Measurements from ENCODE around the gene RGS1.

RGS1 gene

GRCh38 chr1:192554904-192555303 is 20.7 kb upstream of the RGS1 start:
- DNase-seq (ENCODE audit: low read depth) = no peak

DNA sequence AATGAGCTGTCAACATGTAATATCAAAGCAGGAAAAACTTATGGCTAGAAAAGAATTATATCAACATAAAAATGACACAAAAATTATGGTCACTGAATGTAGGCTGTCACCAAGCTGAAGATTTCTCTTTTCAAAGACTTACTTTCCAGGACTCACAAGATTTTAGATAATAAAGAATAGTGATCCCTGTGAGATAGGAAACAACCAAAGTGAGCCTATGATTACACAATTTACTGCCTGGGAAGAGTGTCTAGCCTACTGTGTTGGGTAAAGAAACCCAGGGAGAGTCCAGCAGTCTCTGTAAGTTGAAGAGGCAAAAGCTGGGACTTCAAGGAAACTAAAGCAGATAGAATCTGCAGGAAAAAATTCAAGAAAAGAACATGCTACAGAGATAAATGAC is 20.2 kb upstream of the RGS1 start:
- no peak for DNase-seq (ENCODE audit: low read depth)

- DNase-seq (ENCODE audit: low read depth) = no peak
These were observed 17.6 kb upstream of the RGS1 start for GRCh38 chr1:192557841-192558595.

DNA sequence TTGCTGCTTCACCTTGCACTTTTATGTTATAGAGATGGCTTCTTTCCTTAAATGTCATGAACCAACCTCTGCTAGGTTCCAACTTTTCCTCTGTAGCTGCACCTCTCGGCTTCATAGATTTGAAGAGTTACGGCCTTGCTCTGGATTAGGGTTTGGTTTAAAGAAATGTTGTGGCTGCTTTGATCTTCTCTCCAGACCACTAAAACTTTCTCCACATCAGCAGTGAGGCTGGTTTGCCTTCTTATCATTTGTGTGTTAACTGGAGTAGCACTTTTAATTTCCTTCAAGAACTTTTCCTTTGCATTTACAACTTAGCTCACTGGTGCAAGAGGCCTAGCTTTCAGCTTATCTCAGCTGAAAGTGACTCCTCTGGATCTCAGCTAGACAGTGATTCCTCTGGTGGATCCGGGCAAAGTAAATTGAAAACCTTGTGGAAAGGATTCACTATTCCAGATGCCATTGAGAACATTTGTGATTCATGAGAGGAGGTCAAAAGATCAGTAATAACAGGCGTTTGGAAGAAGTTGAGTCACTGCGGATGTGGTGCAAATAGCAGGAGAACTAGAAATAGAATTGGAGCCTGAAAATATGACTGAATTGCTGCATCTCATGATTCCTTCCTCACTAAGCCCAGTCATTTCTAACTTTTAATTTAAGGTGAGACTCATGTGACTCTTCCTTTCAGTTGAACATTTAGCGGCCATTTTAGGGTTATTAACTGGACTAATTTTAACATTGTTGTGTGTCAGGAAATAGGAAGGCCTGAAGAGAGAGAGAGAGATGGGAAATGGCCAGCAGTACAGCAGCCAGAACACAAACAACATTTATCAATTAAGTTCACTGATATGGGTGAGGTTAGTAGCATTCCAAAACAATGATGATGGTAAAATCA is 16.2 kb upstream of the RGS1 start:
- no peak for DNase-seq (ENCODE audit: low read depth)

- DNase-seq (ENCODE audit: low read depth) = no peak
These were observed 14.3 kb upstream of the RGS1 start for GRCh38 chr1:192561301-192561700.

- no peak for DNase-seq (ENCODE audit: low read depth)
These were observed 12.4 kb upstream of the RGS1 start for GRCh38 chr1:192563129-192563528.

- no peak for DNase-seq (ENCODE audit: low read depth)
These were observed 11.5 kb upstream of the RGS1 start for GRCh38 chr1:192564099-192564498.

- DNase-seq (ENCODE audit: low read depth) = no peak
These were observed 9.6 kb upstream of the RGS1 start for GRCh38 chr1:192565946-192566345.

- no peak for DNase-seq (ENCODE audit: low read depth)
These were observed 8.9 kb upstream of the RGS1 start for GRCh38 chr1:192566657-192567056.

DNA sequence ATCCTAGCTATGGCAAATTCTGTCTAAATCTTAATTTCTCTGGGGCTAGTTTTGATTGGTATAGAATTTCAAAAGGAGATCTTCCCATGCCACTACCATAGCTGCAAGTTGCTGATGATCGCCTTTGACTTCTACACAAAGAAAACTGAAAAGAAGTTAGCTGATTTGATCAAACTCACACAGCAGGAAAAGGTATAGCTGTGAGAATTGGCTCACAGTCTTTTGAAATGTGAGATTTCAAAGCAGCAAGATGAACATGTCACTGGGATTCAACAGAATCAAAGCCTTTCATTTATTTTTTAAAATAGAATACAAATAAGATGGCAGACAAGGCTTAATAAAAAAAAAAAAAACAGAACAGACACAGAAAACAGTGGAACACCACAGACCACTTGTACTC is 7.5 kb upstream of the RGS1 start:
- no peak for DNase-seq (ENCODE audit: low read depth)

DNA sequence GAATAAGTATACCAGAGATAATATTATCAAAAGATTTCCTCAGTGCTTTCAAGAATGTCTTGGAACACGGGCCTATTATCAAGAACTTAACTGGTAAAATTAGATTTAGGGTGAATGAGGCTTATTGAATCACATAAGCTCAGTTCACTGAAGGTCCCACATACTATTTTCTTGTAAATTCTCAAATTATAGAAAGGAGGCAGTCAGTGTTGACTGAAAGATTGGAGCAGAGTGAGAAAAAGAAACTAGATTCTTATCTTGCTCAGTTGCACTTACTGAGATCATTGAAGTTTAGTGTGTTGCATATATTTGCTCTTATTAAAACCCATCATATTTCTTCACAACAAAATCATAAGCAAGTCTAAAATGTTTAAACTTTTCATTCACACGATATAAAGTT is 3.9 kb upstream of the RGS1 start:
- no peak for DNase-seq (ENCODE audit: low read depth)

DNA sequence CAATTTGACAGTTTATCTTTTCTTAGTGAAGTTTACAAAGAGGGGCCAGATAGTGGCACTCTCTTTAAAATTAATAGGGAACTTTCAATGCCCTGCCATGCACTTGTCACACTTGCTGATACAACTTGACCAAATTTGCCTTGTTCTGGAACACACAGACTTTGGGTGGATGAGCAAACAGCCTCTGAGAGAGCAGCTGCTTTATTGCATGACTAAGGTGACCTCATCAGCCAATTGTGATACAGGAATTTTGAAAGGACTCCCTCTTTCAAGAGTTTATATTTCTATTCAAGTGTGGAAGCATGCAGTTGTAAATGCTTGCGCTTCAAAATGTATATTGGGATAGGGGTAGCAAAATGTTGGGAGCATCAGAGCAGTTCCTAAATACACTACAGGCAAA is 2.1 kb upstream of the RGS1 start:
- no peak for DNase-seq (ENCODE audit: low read depth)

DNA sequence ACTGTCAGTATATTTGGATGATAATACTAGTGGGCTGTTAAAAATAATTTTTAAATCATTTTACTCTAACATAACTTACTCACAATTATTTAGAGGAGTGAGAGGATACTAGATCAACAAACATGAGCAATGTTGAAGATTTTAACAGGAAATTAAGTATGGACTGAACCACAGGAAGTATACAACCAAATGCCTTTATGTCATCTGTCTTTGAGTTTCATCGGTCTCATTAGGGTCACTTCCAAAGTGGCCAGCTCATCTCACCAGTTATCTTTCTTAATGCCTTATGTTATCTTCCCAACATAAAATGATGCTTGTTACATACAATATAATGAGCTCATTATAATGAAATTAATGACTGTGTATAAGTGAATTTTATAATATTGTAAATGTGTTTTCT is 1.5 kb upstream of the RGS1 start:
- DNase-seq (ENCODE audit: low read depth) = no peak

- no peak for DNase-seq (ENCODE audit: low read depth)
These were observed 894 bp downstream of the RGS1 start for GRCh38 chr1:192576190-192577144.

DNA sequence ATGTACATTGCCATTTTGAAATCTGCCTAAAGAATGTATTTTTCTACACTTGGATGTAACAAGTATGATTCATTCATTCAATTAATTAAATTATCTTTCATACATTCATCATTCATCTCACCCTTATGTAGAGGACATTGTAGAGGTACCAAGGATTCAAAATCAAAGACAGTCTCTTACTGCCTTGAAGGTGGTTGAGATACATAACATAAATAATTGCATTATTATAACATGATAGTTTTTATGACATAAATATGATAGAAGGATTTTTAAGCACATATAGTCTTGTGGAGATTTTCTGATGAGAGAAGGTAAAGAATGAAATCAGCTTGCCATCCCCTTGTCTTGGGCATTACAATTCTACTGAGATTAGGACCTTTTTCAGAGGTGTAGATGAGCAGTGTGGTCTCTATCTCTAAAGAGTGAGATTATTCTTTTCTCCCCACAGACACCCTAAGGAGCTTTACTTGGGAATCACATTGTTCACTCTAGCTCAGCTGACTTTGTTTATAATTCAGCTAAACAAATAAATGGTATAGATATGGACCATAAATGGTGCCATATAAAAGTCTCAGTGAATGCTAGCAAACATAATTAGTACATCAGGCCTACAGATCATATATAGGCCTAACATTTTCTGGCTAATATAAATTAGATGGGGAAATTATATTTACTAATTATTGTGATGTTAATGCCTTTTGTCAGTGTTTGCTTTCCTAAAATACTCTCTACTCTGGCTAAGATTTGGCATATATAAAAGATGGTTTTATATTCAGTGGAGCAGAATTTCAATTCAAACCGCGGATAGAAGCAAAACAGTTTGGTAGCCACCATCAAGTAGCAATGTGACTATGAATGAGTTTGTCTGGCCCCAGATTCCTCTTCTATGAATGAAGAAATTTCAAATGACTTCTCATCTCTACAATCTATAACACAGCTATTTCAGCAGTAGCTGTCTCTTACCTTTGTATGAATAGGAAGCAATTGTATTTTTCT is 1.9 kb downstream of the RGS1 start:
- no peak for DNase-seq (ENCODE audit: low read depth)

GRCh38 chr1:192578144-192578909 is 2.8 kb downstream of the RGS1 start:
- no peak for DNase-seq (ENCODE audit: low read depth)

DNA sequence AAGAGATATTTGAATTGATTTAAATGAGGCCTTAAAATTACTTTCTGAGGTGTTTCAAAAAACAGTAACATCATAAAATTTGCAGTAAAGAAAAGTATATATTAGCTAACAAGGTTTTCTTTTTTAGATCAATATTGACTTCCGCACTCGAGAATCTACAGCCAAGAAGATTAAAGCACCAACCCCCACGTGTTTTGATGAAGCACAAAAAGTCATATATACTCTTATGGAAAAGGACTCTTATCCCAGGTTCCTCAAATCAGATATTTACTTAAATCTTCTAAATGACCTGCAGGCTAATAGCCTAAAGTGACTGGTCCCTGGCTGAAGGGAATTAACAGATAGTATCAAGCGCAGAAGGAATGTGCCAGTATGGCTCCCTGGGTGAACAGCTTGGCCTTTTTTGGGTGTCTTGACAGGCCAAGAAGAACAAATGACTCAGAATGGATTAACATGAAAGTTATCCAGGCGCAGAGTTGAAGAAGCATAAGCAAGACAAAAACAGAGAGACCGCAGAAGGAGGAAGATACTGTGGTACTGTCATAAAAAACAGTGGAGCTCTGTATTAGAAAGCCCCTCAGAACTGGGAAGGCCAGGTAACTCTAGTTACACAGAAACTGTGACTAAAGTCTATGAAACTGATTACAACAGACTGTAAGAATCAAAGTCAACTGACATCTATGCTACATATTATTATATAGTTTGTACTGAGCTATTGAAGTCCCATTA is 3.6 kb downstream of the RGS1 start:
- peak; percentile 16 for DNase-seq (ENCODE audit: low read depth)

DNA sequence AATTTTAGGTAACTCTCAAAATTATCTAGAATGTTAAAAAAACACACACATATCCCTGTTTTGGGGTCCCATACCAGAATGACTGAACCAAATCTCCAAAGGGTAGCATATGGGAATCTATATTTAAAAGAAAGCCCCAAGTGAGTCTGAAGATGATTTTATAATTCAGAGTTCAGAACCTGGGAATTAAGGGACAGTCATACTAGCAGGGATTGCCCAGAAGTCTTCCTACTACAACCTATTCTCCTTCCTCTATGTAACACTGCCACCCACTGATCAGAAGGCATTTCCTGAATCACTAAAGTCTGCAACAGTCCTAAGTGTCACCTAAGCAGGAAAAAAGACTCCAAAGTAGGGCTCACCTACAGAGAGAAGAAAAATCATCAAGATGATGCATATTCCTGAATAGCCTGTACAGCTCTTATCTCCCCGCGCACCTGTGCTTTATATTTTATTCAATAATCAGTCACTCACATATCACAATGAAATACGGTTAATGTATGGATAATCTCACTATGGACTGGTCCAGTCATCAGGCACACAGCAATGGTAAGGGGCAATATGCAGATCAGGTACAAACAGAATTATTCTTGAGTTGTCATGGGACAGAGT is 4.9 kb downstream of the RGS1 start:
- DNase-seq (ENCODE audit: low read depth) = no peak

Data from T-helper 22 cell (primary cell).